Left renal pelvis (tissue), 4 donors: ENCODE measurements around the gene MED14. TPM values are rescaled to one million over a fixed set of nuclear protein-coding genes. Genes with fewer than 3 reads are reported as not detected.

Experiments
- DNase-seq, 4 donors: peaks; one replicate each; pipeline ENCODE4 v3.0.0-alpha.2; 2013; ENCODE audit warnings: low read depth in 4 of 4, low spot score in 3 of 4
- polyA plus RNA-seq, 4 donors: library from polyadenylated mRNA; unstranded; fragments of 120-200 nt; gene quantifications; one replicate each; pipeline ENCODE4 v1.2.1, GENCODE V29; 2013; ENCODE audit not compliant: insufficient read length in 4 of 4

Gene MED14
- polyA plus RNA-seq, 4 donors: 39.2 to 53.2 (median 47.9) TPM

- no peak for DNase-seq
These were observed 64.2 kb downstream of the MED14 start for GRCh38 chrX:40671126-40671525.

- no peak for DNase-seq
These were observed 71.3 kb downstream of the MED14 start for GRCh38 chrX:40663880-40664630.

- no peak for DNase-seq
These were observed 72.1 kb downstream of the MED14 start for GRCh38 chrX:40663078-40663740.

- no peak for DNase-seq
These were observed 73.9 kb downstream of the MED14 start for GRCh38 chrX:40661489-40661888.

GRCh38 chrX:40660381-40660780, 75.0 kb downstream of the MED14 start:
- no peak for DNase-seq

GRCh38 chrX:40653535-40653934, 81.8 kb downstream of the MED14 start:
- no peak for DNase-seq

- no peak for DNase-seq
These were observed 82.7 kb downstream of the MED14 start for GRCh38 chrX:40652664-40653063.

GRCh38 chrX:40651620-40652223, 83.6 kb downstream of the MED14 start:
- no peak for DNase-seq

GRCh38 chrX:40647307-40648197, 87.8 kb downstream of the MED14 start, which contains the start of gene CXorf38:
Gene CXorf38 (minus strand): TSS chrX:40647561. CDS start chrX:40647520, 41 bp downstream.
- peak; percentile 70 to 79 (median 76) for DNase-seq

- DNase-seq: no peak
These were observed 88.6 kb downstream of the MED14 start for GRCh38 chrX:40646489-40647306.

- DNase-seq: no peak
These were observed 90.5 kb downstream of the MED14 start for GRCh38 chrX:40644821-40645358.

GRCh38 chrX:40644176-40644575, 91.2 kb downstream of the MED14 start:
- no peak for DNase-seq

- DNase-seq: no peak
These were observed 97.7 kb downstream of the MED14 start for GRCh38 chrX:40637687-40638086.

- no peak for DNase-seq
These were observed 103.1 kb downstream of the MED14 start for GRCh38 chrX:40632199-40632598.

- DNase-seq: no peak
These were observed 106.8 kb downstream of the MED14 start for GRCh38 chrX:40628506-40628905.

- no peak for DNase-seq
These were observed 110.0 kb downstream of the MED14 start for GRCh38 chrX:40625294-40625693.

GRCh38 chrX:40623665-40624064, 111.7 kb downstream of the MED14 start:
- DNase-seq: no peak

- DNase-seq: no peak
These were observed 112.2 kb downstream of the MED14 start, which contains the start of gene MPC1L for GRCh38 chrX:40623139-40623536. Gene MPC1L (plus strand): TSS chrX:40623428. CDS start chrX:40623566, 138 bp downstream.

GRCh38 chrX:40622479-40623138, 112.7 kb downstream of the MED14 start:
- DNase-seq: no peak
